GM21526 (cell line): ENCODE measurements around the gene GIGYF2.
"Not testable (repeated sequence)": the region's sequence is repeated elsewhere in the genome, so short reads cannot be mapped to it uniquely, and the experiment has no call there.

Experiments
- ATAC-seq: cut with Tn5 transposase; IDR thresholded peaks from one replicate; pipeline ENCODE4 v1.9.1; 2021; ENCODE audit warnings: moderate library complexity; ENCODE audit not compliant: unreplicated experiment, low FRiP score

GIGYF2 gene

DNA sequence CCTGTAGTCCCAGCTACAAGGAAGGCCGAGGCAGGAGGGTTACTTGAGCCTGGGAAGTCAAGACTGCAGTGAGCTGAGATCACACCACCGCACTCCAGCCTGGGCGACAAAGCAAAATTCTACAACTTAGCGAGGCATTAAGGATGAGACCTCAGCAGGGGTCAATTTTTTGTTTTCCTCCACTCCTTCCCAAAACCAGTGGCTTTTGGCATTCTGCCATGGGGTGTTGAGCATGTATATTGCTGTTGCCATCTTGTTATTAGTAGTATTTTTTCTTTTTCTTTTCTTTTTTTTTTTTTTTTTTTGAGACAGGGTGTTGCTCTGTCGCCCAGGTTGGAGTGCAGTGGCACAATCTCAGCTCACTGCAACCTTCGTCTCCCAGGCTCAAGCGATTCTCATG is 8.9 kb upstream of the GIGYF2 start:
- ATAC-seq = no peak

DNA sequence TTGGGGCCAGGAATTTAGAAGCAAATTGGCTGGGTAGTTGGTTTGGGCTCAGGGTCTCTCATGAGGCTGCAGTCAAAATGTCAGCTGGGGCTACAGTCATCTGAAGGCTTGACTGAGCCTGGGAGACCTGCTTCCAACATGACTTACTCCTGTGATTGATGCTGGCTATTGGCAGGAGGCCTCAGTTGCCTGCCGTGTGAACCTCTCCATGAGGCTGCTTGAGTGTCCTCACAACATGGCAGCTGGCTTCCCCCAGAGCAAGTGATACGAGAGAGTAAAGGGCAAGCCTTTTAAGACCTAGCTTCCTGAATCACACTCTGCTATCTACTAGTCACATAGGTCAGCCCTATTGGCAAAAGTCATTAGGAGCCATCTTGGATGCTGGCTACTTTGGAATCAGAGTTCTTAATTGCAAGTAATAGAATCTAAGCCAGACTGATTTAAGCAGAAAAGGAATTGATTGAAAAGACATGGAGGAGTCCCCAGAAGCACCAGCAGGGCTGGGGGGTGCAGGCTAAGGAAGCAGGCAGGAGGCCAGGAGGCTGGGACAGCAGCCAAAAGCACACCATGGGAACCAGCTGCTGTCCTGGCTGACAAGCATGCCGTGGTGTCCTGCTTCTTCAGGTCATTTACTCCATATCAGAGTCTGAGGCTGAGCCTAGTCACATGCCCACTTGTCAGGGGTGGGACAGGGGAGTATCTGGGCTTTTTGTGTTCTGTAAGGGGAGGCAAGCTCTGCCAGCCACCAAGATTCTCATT is 7.8 kb upstream of the GIGYF2 start:
- ATAC-seq = no peak

DNA sequence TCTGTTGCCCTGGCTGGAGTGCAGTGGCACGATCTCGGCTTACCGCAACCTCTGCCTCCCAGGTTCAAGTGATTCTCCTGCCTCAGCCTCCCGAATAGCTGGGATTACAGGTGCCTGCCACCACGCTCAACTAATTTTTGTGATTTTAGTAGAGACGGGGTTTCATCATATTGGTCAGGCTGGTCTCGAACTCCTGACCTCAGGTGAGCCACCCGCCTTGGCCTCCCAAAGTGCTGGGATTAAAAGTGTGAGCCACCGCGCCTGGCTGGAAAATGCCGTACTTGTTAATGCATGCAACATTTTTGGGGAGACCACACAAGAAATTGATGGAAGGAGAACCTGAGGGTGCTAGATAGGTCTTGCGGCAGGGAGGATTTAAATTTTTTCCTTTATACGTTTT is 6.0 kb upstream of the GIGYF2 start:
- not testable (repeated sequence) for ATAC-seq

- no peak for ATAC-seq
Observed at GRCh38 chr2:232693344-232693743, 3.8 kb upstream of the GIGYF2 start.

GRCh38 chr2:232696609-232697058 is 497 bp upstream of the GIGYF2 start:
- ATAC-seq = no peak

GRCh38 chr2:232697807-232698110 is 628 bp downstream of the GIGYF2 start:
- peak; percentile 36 for ATAC-seq

GRCh38 chr2:232698556-232699091 is 1.5 kb downstream of the GIGYF2 start:
- ATAC-seq = no peak

- ATAC-seq = no peak
Observed at GRCh38 chr2:232699110-232699509, 2.0 kb downstream of the GIGYF2 start.

- no peak for ATAC-seq
Observed at GRCh38 chr2:232700154-232700553, 3.0 kb downstream of the GIGYF2 start.

GRCh38 chr2:232707076-232707475 is 9.9 kb downstream of the GIGYF2 start:
- no peak for ATAC-seq

- ATAC-seq = no peak
Observed at GRCh38 chr2:232713505-232713904, 16.4 kb downstream of the GIGYF2 start.

GRCh38 chr2:232714969-232715368 is 17.8 kb downstream of the GIGYF2 start:
- no peak for ATAC-seq

GRCh38 chr2:232720056-232720455 is 22.9 kb downstream of the GIGYF2 start:
- not testable (repeated sequence) for ATAC-seq

DNA sequence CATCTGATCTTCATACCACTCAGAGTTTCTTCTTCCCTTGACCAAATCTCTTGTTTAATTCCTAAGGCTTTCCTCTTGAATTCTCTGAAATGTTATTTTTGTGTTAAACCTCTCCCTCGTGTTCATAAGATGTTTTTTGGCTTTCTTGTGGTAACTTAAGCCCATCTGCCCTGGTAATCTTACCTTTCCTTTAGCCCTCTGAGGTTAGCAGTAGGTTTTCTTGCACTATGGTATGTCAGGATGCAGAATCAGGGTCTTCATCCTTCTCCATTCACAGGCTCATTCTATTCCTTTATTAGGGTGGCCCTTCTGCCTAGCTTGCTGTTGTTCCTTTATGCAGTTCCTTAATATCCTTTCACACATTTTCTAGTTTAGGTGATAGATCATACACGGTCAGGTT is 24.1 kb downstream of the GIGYF2 start:
- no peak for ATAC-seq

GRCh38 chr2:232721882-232722281 is 24.8 kb downstream of the GIGYF2 start:
- ATAC-seq = no peak

DNA sequence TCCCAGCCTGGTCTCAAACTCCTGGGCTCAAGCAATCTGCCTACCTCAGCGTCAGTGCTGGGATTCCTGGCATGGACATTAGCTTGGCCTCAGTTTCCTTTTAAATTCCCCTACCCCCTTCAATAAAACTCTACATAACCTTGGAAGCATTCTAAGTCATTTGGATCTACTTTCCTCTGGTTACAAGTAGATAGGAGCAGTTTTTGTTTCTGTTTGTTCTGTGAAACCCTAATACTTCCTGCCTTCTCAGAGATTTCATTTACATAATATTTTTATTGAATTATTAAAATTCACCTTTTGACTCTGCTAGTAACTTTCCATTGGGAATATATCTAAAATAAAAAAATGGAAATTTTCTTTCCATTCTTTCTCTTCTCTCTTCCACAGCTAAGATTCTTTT is 25.9 kb downstream of the GIGYF2 start:
- ATAC-seq = no peak

DNA sequence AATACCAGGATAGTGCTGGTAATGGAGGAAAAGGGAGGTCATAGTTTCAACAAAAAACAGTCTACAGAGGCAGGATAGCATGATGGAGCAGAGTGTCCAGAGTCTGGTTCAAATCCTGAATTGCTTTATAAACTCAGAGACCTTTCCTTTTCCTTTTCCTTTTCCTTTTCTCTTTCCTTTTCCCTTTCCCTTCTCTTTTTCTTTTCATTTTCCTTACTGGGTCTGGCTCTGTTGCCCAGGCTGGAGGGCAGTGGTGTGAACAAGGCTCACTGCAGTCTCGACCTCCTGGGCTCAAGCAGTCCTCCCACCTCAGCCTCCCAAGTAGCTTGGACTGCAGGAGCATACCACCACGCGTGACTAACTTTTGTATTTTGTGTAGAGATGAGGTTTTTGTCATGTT is 31.7 kb downstream of the GIGYF2 start:
- ATAC-seq = no peak

GRCh38 chr2:232731470-232731869 is 34.3 kb downstream of the GIGYF2 start:
- ATAC-seq = no peak

- ATAC-seq = no peak
Observed at GRCh38 chr2:232741294-232741693, 44.2 kb downstream of the GIGYF2 start.

GRCh38 chr2:232741972-232742371 is 44.8 kb downstream of the GIGYF2 start:
- ATAC-seq = no peak

GRCh38 chr2:232744963-232745362 is 47.8 kb downstream of the GIGYF2 start:
- no peak for ATAC-seq

- no peak for ATAC-seq
Observed at GRCh38 chr2:232748038-232748437, 50.9 kb downstream of the GIGYF2 start.

GRCh38 chr2:232749331-232749730 is 52.2 kb downstream of the GIGYF2 start:
- no peak for ATAC-seq
